Mesendoderm (in vitro differentiated cells): Measurements from ENCODE around the gene OMP.

Experiments used
- DNase-seq: peaks from one replicate; pipeline ENCODE4 v3.0.0; 2013
- H2AK5ac ChIP-seq: 2 replicates; pipeline ENCODE4 v1.6.1; 2013; ENCODE audit warnings: low read length, inconsistent platforms
- H2BK120ac ChIP-seq: 2 replicates; pipeline ENCODE4 v1.6.1; 2013; ENCODE audit warnings: low read depth, mild to moderate bottlenecking, low read length, moderate library complexity, mixed read lengths
- H2BK15ac ChIP-seq: replicated peaks from 2 replicates; pipeline ENCODE4 v1.6.1; 2013; ENCODE audit warnings: low read depth, mild to moderate bottlenecking, moderate library complexity
- H2BK5ac ChIP-seq: 2 replicates; pipeline ENCODE4 v1.6.1; 2013; ENCODE audit warnings: low read length, inconsistent platforms
- H3K18ac ChIP-seq: 2 replicates; pipeline ENCODE4 v1.6.1; 2013; ENCODE audit warnings: mild to moderate bottlenecking, low read length, mixed read lengths
- H3K23ac ChIP-seq: one replicate; pipeline ENCODE4 v1.6.1; 2013; ENCODE audit warnings: low read length
- H3K27ac ChIP-seq: 2 replicates; pipeline ENCODE4 v1.5.1; 2013; ENCODE audit warnings: low read depth, mild to moderate bottlenecking, inconsistent platforms, low read length, moderate library complexity
- H3K27me3 ChIP-seq: 2 replicates; pipeline ENCODE4 v1.6.1; 2013; ENCODE audit warnings: low read length, control low read depth, mild to moderate bottlenecking, inconsistent platforms; ENCODE audit not compliant: insufficient read depth, poor library complexity
- H3K36me3 ChIP-seq: 2 replicates; pipeline ENCODE4 v1.6.1; 2013; ENCODE audit warnings: low read length, inconsistent platforms; ENCODE audit not compliant: control insufficient read depth, insufficient read depth
- H3K4ac ChIP-seq: one replicate; pipeline ENCODE4 v1.6.1; 2013; ENCODE audit warnings: low read depth, mild to moderate bottlenecking, low read length, moderate library complexity
- H3K4me1 ChIP-seq: 2 replicates; pipeline ENCODE4 v1.6.1; 2013; ENCODE audit warnings: low read depth, low read length, inconsistent platforms; ENCODE audit not compliant: control insufficient read depth
- H3K4me2 ChIP-seq: 2 replicates; pipeline ENCODE4 v1.6.1; 2013; ENCODE audit warnings: low read length
- H3K4me3 ChIP-seq: 2 replicates; pipeline ENCODE4 v1.5.1; 2013; ENCODE audit warnings: mild to moderate bottlenecking, low read length
- H3K56ac ChIP-seq: one replicate; pipeline ENCODE4 v1.6.1; 2013; ENCODE audit warnings: low read length
- H3K79me1 ChIP-seq: 2 replicates; pipeline ENCODE4 v1.6.1; 2013; ENCODE audit warnings: low read length, inconsistent platforms
- H3K79me2 ChIP-seq: 2 replicates; pipeline ENCODE4 v1.6.1; 2013; ENCODE audit warnings: mild to moderate bottlenecking, low read length; ENCODE audit not compliant: control insufficient read depth, insufficient read depth
- H3K9ac ChIP-seq: 2 replicates; pipeline ENCODE4 v1.6.1; 2013; ENCODE audit warnings: low read length, inconsistent platforms
- H4K5ac ChIP-seq: one replicate; pipeline ENCODE4 v1.6.1; 2013; ENCODE audit warnings: low read length
- H4K8ac ChIP-seq: one replicate; pipeline ENCODE4 v1.6.1; 2013; ENCODE audit warnings: low read depth, mild to moderate bottlenecking, control low read depth, low read length, moderate library complexity
- WGBS: extraction: QIAGEN DNeasy Blood & Tissue Kit; methylation state at CpG from one replicate; pipeline ENCODE4 v1.1.7; 2013; ENCODE audit warnings: low lambda C conversion rate, missing lambda C conversion rate; ENCODE audit not compliant: insufficient coverage; ENCODE audit errors: extremely low coverage; 5-methylcytosine and 5-hydroxymethylcytosine counted together

The OMP gene

GRCh38 chr11:77144196-77144856 is 41.7 kb downstream of the OMP start:
- no peak overlapping the region for H3K56ac ChIP-seq

GRCh38 chr11:77144857-77145428 is 42.3 kb downstream of the OMP start:
- Histone ChIP-seq H3K9ac (no peak overlapping the region), H2BK15ac (no peak overlapping the region), H3K36me3 (no peaks in the 10 kb centered on the region), H3K4me2 (no peak overlapping the region), H3K79me1 (no peaks in the 10 kb centered on the region), H3K27me3 (no peaks in the 10 kb centered on the region), H4K8ac (no peak overlapping the region), H3K4me1 (peaks cover 3% of the 10 kb centered on the region), H3K4me3 (no peak overlapping the region), H3K18ac (no peak overlapping the region), H3K23ac (no peak overlapping the region), H2BK120ac (no peak overlapping the region), H3K27ac (no peak overlapping the region), H3K4ac (no peak overlapping the region), H3K56ac (no peak overlapping the region), H2AK5ac (no peak overlapping the region), H4K5ac (no peak overlapping the region), H2BK5ac (no peak overlapping the region), H3K79me2 (no peaks in the 10 kb centered on the region)
- DNase-seq = no peak
- WGBS = no CpG with 5 or more reads among the region's 7 CpGs

More at GRCh38 chr11:77144196-77144856, 41.7 kb downstream of the OMP start:
- Histone ChIP-seq H2AK5ac (no peak overlapping the region), H2BK15ac (no peak overlapping the region), H2BK5ac (no peak overlapping the region), H3K27ac (no peak overlapping the region), H3K18ac (no peak overlapping the region), H3K4ac (no peak overlapping the region), H4K5ac (no peak overlapping the region), H3K23ac (no peak overlapping the region), H3K4me1 (peaks cover 3% of the 10 kb centered on the region), H3K4me3 (no peak overlapping the region), H3K27me3 (no peaks in the 10 kb centered on the region), H3K79me1 (no peaks in the 10 kb centered on the region), H3K4me2 (no peak overlapping the region), H4K8ac (no peak overlapping the region), H2BK120ac (no peak overlapping the region), H3K9ac (no peak overlapping the region), H3K79me2 (no peaks in the 10 kb centered on the region), H3K36me3 (no peaks in the 10 kb centered on the region)
- no CpG with 5 or more reads among the region's 9 CpGs for WGBS
- no peak for DNase-seq

- no peak for DNase-seq
- Histone ChIP-seq H3K27ac (no peak overlapping the region), H3K36me3 (no peaks in the 10 kb centered on the region), H4K5ac (no peak overlapping the region), H3K18ac (no peak overlapping the region), H3K27me3 (no peaks in the 10 kb centered on the region), H2BK5ac (no peak overlapping the region), H3K23ac (no peak overlapping the region), H3K79me2 (no peaks in the 10 kb centered on the region), H2BK15ac (no peak overlapping the region), H2BK120ac (no peak overlapping the region), H3K4me2 (no peak overlapping the region), H2AK5ac (no peak overlapping the region), H3K56ac (no peak overlapping the region), H4K8ac (no peak overlapping the region), H3K4ac (no peak overlapping the region), H3K4me1 (peaks cover 1% of the 10 kb centered on the region), H3K9ac (no peak overlapping the region), H3K4me3 (no peak overlapping the region), H3K79me1 (no peaks in the 10 kb centered on the region)
- WGBS = no CpG with 5 or more reads among the region's 10 CpGs
These were observed 43.8 kb downstream of the OMP start for GRCh38 chr11:77146261-77147035.

GRCh38 chr11:77147036-77147315 is 44.3 kb downstream of the OMP start:
- Histone ChIP-seq H3K56ac (no peak overlapping the region), H3K27ac (no peak overlapping the region), H3K79me1 (no peaks in the 10 kb centered on the region), H3K79me2 (no peaks in the 10 kb centered on the region), H2AK5ac (no peak overlapping the region), H3K18ac (no peak overlapping the region), H3K9ac (no peak overlapping the region), H3K4me2 (no peak overlapping the region), H4K5ac (no peak overlapping the region), H3K23ac (no peak overlapping the region), H3K27me3 (no peaks in the 10 kb centered on the region), H2BK120ac (no peak overlapping the region), H4K8ac (no peak overlapping the region), H2BK15ac (no peak overlapping the region), H3K36me3 (no peaks in the 10 kb centered on the region), H3K4ac (no peak overlapping the region), H3K4me1 (peaks cover 1% of the 10 kb centered on the region), H2BK5ac (no peak overlapping the region), H3K4me3 (no peak overlapping the region)
- DNase-seq = no peak
- WGBS = no CpG with 5 or more reads among the region's 1 CpG

GRCh38 chr11:77147668-77148321 is 45.2 kb downstream of the OMP start:
- Histone ChIP-seq H2BK120ac (no peak overlapping the region), H3K4me3 (peak overlapping the region; percentile 37), H4K5ac (no peak overlapping the region), H2BK5ac (no peak overlapping the region), H2BK15ac (no peak overlapping the region), H3K4me1 (peaks cover 1% of the 10 kb centered on the region), H3K36me3 (no peaks in the 10 kb centered on the region), H4K8ac (no peak overlapping the region), H3K27me3 (no peaks in the 10 kb centered on the region), H3K79me1 (no peaks in the 10 kb centered on the region), H3K4ac (no peak overlapping the region), H3K23ac (no peak overlapping the region), H3K4me2 (peak overlapping the region; percentile 95), H3K18ac (no peak overlapping the region), H3K79me2 (no peaks in the 10 kb centered on the region), H3K9ac (peak overlapping the region; percentile 60), H3K27ac (no peak overlapping the region), H2AK5ac (no peak overlapping the region), H3K56ac (peak overlapping the region; percentile 79)
- WGBS = no CpG with 5 or more reads among the region's 47 CpGs
- DNase-seq = peak; percentile 52
